GM12878 (cell line): ENCODE data around the gene RPS6KA5. TPM values are rescaled to one million over a fixed set of nuclear protein-coding genes. Genes with fewer than 3 reads are reported as not detected.

Experiments used
- ATAC-seq: fragments of 200-7000 bp; cut with Tn5 transposase; 3 replicates; pipeline ENCODE4 v1.9.1; 2020; ENCODE audit warnings: mild to moderate bottlenecking, moderate library complexity
- BruUV-seq: library from RNA; stranded (reverse); fragments of 400-500 nt; replicated peaks from 2 replicates; lab custom pipeline; 2021; lab: Mats Ljungman, UMichigan
- CTCF ChIA-PET: fragments of 300-600 bp; sonication (Branson Sonifier 250); formaldehyde crosslinking; extraction: SDS; loops from one replicate; lab custom pipeline; 2021; ENCODE audit warnings: inconsistent platforms; lab: Yijun Ruan, JAX
- POLR2A ChIA-PET: fragments of 350-600 bp; formaldehyde crosslinking; extraction: SDS; loops from one replicate; lab custom pipeline; 2021; ENCODE audit warnings: inconsistent platforms; lab: Charles Lee
- RAD21 ChIA-PET: fragments of 300-600 bp; sonication (Branson Sonifier 250); formaldehyde crosslinking; loops from one replicate; lab custom pipeline; 2023; ENCODE audit warnings: antibody characterized with exemption; ENCODE audit not compliant: unreplicated experiment; lab: Charles Lee
- SMC1A ChIA-PET: fragments of 300-600 bp; sonication (Branson Sonifier 250); formaldehyde crosslinking; loops from one replicate; lab custom pipeline; 2023; ENCODE audit not compliant: unreplicated experiment, uncharacterized antibody; lab: Charles Lee
- DNase-seq: peaks from one replicate; pipeline ENCODE4 v3.0.0-alpha.2; 2011; ENCODE audit warnings: low read depth, low spot score
- FAIRE-seq: peaks from 3 replicates; lab custom pipeline; 2011; peaks lifted over from hg19 to GRCh38; lab: Jason Lieb, UNC
- H2AFZ ChIP-seq: 2 replicates; pipeline ENCODE4 v1.6.0; 2011; ENCODE audit warnings: low read depth, low read length, control low read depth; ENCODE audit not compliant: control insufficient read depth
- H3K27ac ChIP-seq: 2 replicates; pipeline ENCODE4 v1.5.1; 2011; ENCODE audit warnings: control low read depth; ENCODE audit not compliant: control insufficient read depth, insufficient read depth
- H3K27me3 ChIP-seq, 2 experiments: replicated peaks in 1 of 2; 2 replicates each; pipeline versions ENCODE4 v1.6.0 to v1.6.1; 2011; ENCODE audit warnings: low read length in 1 of 2; ENCODE audit not compliant: control insufficient read depth in 2 of 2, insufficient read depth in 2 of 2
- H3K36me3 ChIP-seq, 2 experiments: 2 replicates each; pipeline ENCODE4 v1.5.1; 2011; ENCODE audit warnings: low read length in 1 of 2; ENCODE audit not compliant: control insufficient read depth in 2 of 2, insufficient read depth in 2 of 2
- H3K4me1 ChIP-seq: 2 replicates; pipeline ENCODE4 v1.6.1; 2011; ENCODE audit warnings: mild to moderate bottlenecking, low read length, moderate library complexity, mixed read lengths; ENCODE audit not compliant: control insufficient read depth, insufficient read depth
- H3K4me2 ChIP-seq: 2 replicates; pipeline ENCODE4 v1.6.0; 2011; ENCODE audit warnings: control low read depth; ENCODE audit not compliant: control insufficient read depth, insufficient read depth
- H3K4me3 ChIP-seq: fragments of 200-600 bp; sonication (generic); 2 replicates; pipeline ENCODE4 v1.5.1; 2016
- H3K79me2 ChIP-seq: 2 replicates; pipeline ENCODE4 v1.6.0; 2011; ENCODE audit warnings: low read length; ENCODE audit not compliant: control insufficient read depth, insufficient read depth
- H3K9ac ChIP-seq: 2 replicates; pipeline ENCODE4 v1.8.0; 2011; ENCODE audit warnings: low read length, control low read depth, mixed read lengths; ENCODE audit not compliant: control insufficient read depth, insufficient read depth
- H3K9me3 ChIP-seq: replicated peaks from 3 replicates; pipeline ENCODE4 v1.5.1; 2011; ENCODE audit warnings: mild to moderate bottlenecking, low read length; ENCODE audit not compliant: control insufficient read depth, insufficient read depth
- H4K20me1 ChIP-seq: 2 replicates; pipeline ENCODE4 v1.6.0; 2011; ENCODE audit not compliant: control insufficient read depth, insufficient read depth
- ATF7 ChIP-seq: fragments of 450-650 bp; IDR thresholded peaks from 2 replicates; pipeline ENCODE4 v1.6.1; 2016; ENCODE audit warnings: low read depth, mild to moderate bottlenecking
- BHLHE40 ChIP-seq, 2 experiments: fragments of 450-650 bp in 1 of 2; IDR thresholded peaks; 2 replicates each; pipeline ENCODE4 v1.6.1; 2011 to 2017; ENCODE audit warnings: low read depth in 2 of 2, borderline replicate concordance in 1 of 2, improper control_type of control experiment in 1 of 2, low read length in 1 of 2, mild to moderate bottlenecking in 1 of 2
- CBFB ChIP-seq: IDR thresholded peaks from 2 replicates; pipeline ENCODE4 v1.6.1; 2016; ENCODE audit warnings: antibody characterized with exemption, low read depth
- IRF3 ChIP-seq: fragments of 450-650 bp; IDR thresholded peaks from 2 replicates; pipeline ENCODE4 v1.6.1; 2014; ENCODE audit warnings: mild to moderate bottlenecking
- MTA2 ChIP-seq: fragments of 450-650 bp; IDR thresholded peaks from 2 replicates; pipeline ENCODE4 v1.6.1; 2016; ENCODE audit warnings: low read depth, mild to moderate bottlenecking, moderate library complexity
- NBN ChIP-seq: fragments of 450-650 bp; IDR thresholded peaks from 2 replicates; pipeline ENCODE4 v1.6.1; 2016
- WRNIP1 ChIP-seq: IDR thresholded peaks from 2 replicates; pipeline ENCODE4 v1.6.1; 2011; ENCODE audit warnings: low read depth, low read length, improper control_type of control experiment, borderline replicate concordance
- WGBS: methylation state at CpG from one replicate; pipeline ENCODE4 v1.1.6; 2016; ENCODE audit warnings: low lambda C conversion rate; ENCODE audit not compliant: insufficient replicate concordance, insufficient coverage; ENCODE audit errors: missing lambda C conversion rate; 5-methylcytosine and 5-hydroxymethylcytosine counted together
- in situ Hi-C: fragments of 300-500 bp; cut with MboI; formaldehyde crosslinking; loops from 9 replicates; pipeline ENCODE4 v1.14.3; 2018; ENCODE audit warnings: mixed read lengths
- intact Hi-C: fragments of 100-400 bp; cut with micrococcal nuclease; formaldehyde crosslinking; loops from one replicate; pipeline ENCODE4 v1.14.2; 2022; ENCODE audit not compliant: unreplicated experiment
- polyA plus RNA-seq, 11 experiments: library from polyadenylated mRNA; depleted of rRNA in 4 of 11; unstranded in 6 of 11; stranded (reverse) in 5 of 11; fragments of >200 nt; fragmentation: Nextera tagmentation in 4 of 11; fragmentation: Illumina TruSeq in 1 of 11; extraction: Ambion mirVana in 4 of 11; extraction: Trizol in 1 of 11; gene quantifications; 1 replicate in 1 of 11; 2 replicates in 10 of 11; pipeline versions ENCODE4 v1.2.1 to v1.2.3, GENCODE V29; 2011 to 2016; ENCODE audit warnings: inconsistent platforms in 2 of 11, missing spikeins in 2 of 11, low read depth in 1 of 11
- total RNA-seq, 4 experiments: library from RNA; depleted of rRNA in 3 of 4; stranded (reverse); fragments of >200 nt in 3 of 4; fragmentation: Illumina TruSeq in 1 of 4; extraction: Trizol in 1 of 4; gene quantifications; 2 replicates each; pipeline versions ENCODE4 v1.2.1 to v1.2.3, GENCODE V29; 2013 to 2021

RPS6KA5 gene
- total and polyA plus RNA-seq, 10 of the 15 experiments (the other 5 are each of a cell fraction or from before 2014, with no cell fraction given): 1.4 to 7.0 (median 3.7) TPM

GRCh38 chr14:90943367-90943766 is 117.1 kb downstream of the RPS6KA5 start:
- FAIRE-seq: peak; percentile 13
- H3K27ac ChIP-seq: no peak overlapping the region
- H3K9ac ChIP-seq: no peak overlapping the region
- CTCF ChIA-PET: interaction anchor here (0.6 to 1.0 kb wide), 2 partner anchors 23 to 230 kb away, joined by 3 read pairs; no protein-coding TSS in a partner anchor
- no peak overlapping the region for H3K4me2 ChIP-seq
- TF ChIP-seq NBN: no peak
- TF ChIP-seq CBFB: no peak
- TF ChIP-seq WRNIP1: no peak
- no peak for TF ChIP-seq ATF7
- no peak for TF ChIP-seq IRF3
- TF ChIP-seq MTA2: no peak
- no peak for TF ChIP-seq BHLHE40 (IDR thresholded peaks at IDR 0.05; ENCODE audit: borderline replicate concordance in 1 of 2, low read depth in 2 of 2, low read length in 1 of 2)
- TF ChIP-seq, all 136 proteins: peak for 0
- SMC1A ChIA-PET: interaction anchor here (0.5 kb wide), 1 partner anchor 91 kb away, joined by 4 read pairs; no protein-coding TSS in a partner anchor
- Histone ChIP-seq H3K4me3 (no peak overlapping the region), H3K4me1 (no peaks in the 10 kb centered on the region), H3K9me3 (peaks cover 8% of the 10 kb centered on the region; the same call in 1 of the 3 replicates), H4K20me1 (no peaks in the 10 kb centered on the region), H3K36me3 (no peaks in the 10 kb centered on the region; a peak in 1 of 4 replicates), H2AFZ (no peak overlapping the region), H3K79me2 (no peaks in the 10 kb centered on the region), H3K27me3 (no peaks in the 10 kb centered on the region)
- DNase-seq (no peak), ATAC-seq (no peak)
- in situ Hi-C loops (no loop called here), intact Hi-C loops (no loop called here)
- POLR2A ChIA-PET: no interaction called here
- RAD21 ChIA-PET: no interaction called here
- BruUV-seq: no TSS peak
- WGBS: 94% methylated on average over 3 of the region's 3 CpGs
